Heart left ventricle (tissue), 13 donors: ENCODE measurements around the gene PLEKHA7.

Experiments
- POLR2A ChIP-seq, 2 donors: fragments of 450-650 bp; IDR thresholded peaks; one replicate each; pipeline ENCODE4 v1.6.1; 2017; ENCODE audit warnings: antibody characterized with exemption in 2 of 2, mild to moderate bottlenecking in 2 of 2, moderate library complexity in 2 of 2
- TF ChIP-seq, protein P1 (sequence below), 12 donors: fragments of 200-600 bp; sonication (generic) in 4 of 12; IDR thresholded peaks; one replicate each; pipeline versions ENCODE4 v1.5.0 to v1.8.0; 2018 to 2022; ENCODE audit warnings: antibody characterized with exemption in 12 of 12, mild to moderate bottlenecking in 5 of 12
- donor health status: ischemic (EF 13 %, LVEDD 7.1; RV severe dilation, severe dysfunction).
- donor health status: DM: no; HTN: yes; CAD: no.
- donor health status: DM: no; HTN: no; CAD: no.
- donor health status: ischemic (EF 25% LVEDD 6.9; RV normal size, moderate dysfunction).
- donor health status: ischemic (EF 25% LVEDD 5.7; RV mildly dilated, moderate dysfunction).
- donor health status: ischemic (EF 35%, LVEDD 5.7; RV mildly dilated, moderate dysfunction).
- donor health status: nonischemic (EF 11% LVEDD 7.7; RV severe dilation, severe dysfunction).
- donor health status: DM: yes; HTN: yes; CAD: no.
- donor health status: PGD.
- donor health status: ischemic (EF 29% LVEDD 5.4; RV normal size, mild dysfunction).
- donor health status: nonischemic (EF 23%, LVEDD 6.1; RV moderate dilation, normal function).

DNA sequence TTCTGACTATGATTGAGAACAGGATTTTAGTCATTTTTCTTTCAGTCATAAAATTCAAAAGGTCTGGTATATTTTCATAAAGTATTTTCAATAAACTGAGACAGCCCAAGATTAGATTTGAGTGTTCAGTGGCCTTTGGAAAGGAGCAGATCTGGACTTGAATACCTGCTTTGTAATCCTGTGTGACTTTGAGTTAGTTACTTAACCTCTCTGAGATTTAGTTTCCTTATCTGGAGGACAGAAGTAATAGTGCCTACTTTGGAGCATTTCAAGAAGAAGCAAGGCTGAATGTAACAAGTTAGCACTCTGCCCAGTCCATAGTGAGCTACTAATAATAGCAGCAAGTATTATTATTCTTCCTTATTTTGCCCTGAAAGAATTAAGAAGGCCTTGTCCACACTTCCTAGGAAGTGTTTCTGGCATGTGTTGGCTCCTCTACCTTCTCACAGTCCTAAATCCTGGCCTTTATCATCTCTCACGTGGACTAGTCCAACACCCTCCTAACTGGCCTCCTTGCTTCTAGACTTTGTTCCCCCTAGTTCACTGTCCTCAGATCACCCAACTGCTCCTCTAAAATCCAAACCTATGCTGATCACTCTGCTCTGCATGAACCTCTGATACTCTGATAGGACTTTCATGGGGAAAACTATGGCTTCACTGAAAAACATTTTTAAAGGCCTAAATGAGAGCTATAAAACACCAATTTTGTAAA, 115.8 kb downstream of the PLEKHA7 start:
- TF ChIP-seq, protein P1, sequence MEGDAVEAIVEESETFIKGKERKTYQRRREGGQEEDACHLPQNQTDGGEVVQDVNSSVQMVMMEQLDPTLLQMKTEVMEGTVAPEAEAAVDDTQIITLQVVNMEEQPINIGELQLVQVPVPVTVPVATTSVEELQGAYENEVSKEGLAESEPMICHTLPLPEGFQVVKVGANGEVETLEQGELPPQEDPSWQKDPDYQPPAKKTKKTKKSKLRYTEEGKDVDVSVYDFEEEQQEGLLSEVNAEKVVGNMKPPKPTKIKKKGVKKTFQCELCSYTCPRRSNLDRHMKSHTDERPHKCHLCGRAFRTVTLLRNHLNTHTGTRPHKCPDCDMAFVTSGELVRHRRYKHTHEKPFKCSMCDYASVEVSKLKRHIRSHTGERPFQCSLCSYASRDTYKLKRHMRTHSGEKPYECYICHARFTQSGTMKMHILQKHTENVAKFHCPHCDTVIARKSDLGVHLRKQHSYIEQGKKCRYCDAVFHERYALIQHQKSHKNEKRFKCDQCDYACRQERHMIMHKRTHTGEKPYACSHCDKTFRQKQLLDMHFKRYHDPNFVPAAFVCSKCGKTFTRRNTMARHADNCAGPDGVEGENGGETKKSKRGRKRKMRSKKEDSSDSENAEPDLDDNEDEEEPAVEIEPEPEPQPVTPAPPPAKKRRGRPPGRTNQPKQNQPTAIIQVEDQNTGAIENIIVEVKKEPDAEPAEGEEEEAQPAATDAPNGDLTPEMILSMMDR (IDR thresholded peaks at IDR 0.05) = no peak
- TF ChIP-seq POLR2A (IDR thresholded peaks at IDR 0.05) = no peak
